T follicular helper cell (primary cell): ENCODE results near the gene GRK2.

Source experiments
- DNase-seq: peaks from one replicate; pipeline ENCODE4 v3.0.0-alpha.2; 2020; ENCODE audit warnings: low read depth

GRK2 gene

DNA sequence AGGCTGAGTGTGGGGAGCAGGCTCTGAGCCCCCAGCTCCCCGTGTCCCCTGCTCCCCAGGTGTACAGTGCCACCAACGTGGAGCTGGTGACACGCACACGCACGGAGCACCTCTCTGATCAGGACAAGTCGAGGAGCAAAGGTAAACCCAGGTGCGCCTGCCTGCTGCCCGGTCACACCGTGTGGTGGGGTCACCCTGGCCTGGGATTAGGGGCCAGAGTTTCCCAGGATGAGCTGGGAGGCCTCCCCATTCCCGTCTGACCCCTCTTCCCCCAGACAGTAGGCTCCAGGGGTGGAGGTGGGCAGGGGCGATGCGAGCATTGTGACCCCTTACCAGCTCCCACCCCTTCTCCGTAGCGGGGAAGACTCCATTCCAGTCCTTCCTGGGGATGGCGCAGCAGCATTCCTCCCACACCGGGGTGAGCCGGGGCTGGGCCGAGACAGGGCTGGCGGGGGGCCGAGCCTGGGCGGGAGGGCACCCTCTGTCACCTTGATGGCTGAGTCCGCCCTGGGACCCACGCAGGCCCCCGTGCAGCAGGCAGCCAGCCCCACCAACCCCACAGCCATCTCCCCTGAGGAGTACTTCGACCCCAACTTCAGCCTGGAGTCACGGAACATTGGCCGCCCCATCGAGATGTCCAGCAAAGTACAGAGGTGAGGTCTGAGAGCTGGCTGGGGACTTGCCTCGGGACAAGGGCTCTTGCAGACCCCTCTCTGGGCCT lies 33.4 kb downstream of the GRK2 start:
- no peak for DNase-seq

DNA sequence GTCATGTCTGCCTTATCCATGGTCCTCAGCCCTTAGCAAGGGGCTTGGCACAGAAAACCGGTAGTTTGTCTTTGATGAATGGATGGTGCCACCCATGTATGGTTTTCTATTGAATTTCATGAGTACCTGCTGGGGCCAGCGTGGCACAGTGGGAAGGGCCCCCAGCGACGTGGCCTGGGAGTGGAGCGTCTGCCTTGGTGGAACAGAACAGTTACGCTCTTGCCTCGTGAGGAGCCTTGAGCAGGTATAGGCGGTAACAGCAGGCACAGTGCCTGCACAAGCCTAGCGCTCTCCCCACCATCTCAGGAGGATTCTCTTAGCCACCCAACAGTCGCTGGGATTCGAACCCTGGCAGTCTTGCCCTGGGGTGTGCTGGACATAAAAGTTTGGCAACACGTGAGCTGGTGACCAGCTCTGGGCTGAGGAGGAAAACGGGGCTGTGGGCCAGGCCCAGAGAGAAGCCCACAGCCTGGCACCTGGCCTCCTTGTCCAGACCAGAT lies 34.0 kb downstream of the GRK2 start:
- no peak for DNase-seq

DNA sequence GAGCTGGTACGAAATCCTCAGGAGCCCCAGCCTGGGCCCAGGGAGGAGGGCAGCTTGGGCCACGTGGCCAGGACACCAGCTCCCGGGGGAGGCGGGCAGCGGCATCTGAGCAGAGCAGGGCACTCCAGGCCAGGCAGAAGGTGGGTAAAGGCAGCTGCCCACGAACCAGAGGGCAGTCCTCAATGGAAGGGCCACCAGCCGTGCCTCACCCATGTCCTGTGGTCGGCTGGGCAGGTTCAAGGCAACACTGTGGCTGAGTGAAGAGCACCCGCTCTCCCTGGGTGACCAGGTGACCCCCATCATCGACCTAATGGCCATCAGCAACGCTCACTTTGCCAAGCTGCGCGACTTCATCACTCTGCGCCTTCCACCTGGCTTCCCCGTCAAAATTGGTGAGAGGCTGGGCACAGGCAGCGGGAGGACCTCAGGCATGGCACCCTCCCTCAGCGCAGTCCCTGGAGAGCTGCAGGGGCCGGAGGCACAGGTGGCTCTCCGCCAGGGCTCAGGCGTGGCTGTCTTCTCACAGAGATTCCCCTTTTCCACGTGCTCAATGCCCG lies 34.6 kb downstream of the GRK2 start:
- no peak for DNase-seq

GRCh38 chr11:67301313-67301921 lies 35.1 kb downstream of the GRK2 start:
- no peak for DNase-seq

- no peak for DNase-seq
Measured at GRCh38 chr11:67301951-67302516, 35.8 kb downstream of the GRK2 start.

DNA sequence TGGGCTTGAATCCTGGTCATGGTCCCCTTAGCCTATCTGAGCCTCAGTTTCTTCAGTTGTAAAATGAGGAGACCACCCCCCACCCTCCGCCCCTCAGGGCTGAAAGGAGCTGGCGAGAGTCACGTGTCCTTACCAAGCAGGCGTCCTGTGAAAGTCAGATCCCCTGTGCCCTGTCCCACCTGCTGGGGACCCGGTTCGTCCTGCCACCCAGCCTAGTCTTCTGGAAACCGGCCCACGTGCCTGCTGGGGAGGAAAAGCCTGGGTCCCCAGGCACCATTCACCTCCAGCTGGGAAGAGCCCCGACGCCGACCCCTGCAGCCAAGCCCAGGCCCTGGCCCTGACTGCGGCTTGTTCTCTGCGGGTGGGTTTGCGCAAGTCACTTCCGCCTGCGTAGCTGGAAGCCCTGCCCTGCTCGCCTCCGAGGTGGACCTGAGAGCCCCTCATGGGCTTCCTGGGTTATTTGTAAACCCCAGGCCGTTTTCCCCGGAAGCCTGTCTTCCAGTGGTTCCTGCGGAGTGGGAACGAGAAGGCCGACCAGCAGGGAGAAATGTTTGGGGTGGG lies 36.4 kb downstream of the GRK2 start:
- no peak for DNase-seq

DNA sequence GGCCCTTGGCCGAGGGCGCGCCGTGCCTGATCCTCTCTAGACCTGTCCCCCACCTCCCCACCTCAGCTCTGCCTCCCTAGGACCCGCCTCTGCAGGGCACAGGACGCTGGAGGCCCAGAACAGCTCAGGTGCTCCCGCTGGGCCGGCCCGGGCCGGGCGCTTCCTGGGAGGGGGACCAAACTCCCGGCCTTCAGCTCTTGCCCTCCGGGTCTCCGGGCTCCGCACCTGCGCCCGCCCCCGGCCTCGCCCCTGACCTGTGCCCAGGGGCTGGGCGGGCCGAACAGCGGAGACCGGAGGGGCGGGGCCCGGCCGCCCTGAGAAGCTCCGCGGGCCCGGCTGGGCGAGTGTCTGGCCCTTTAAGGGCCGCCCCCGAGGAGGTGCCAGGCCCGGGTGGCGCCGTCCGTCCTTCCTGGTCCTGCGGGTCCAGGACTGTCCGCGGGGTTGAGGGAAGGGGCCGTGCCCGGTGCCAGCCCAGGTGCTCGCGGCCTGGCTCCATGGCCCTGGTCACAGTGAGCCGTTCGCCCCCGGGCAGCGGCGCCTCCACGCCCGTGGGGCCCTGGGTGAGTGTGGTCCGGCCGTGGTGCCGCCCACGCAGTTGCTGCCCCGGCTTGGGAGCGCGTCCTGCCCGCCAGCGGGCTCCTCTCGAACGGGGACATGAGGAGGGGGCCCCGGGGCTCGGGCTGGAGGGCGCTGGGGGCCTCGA lies 37.0 kb downstream of the GRK2 start, which contains the start of gene SSH3:
Gene SSH3 (plus strand): TSS at position 399 of the 703 bp plus-strand sequence. CDS start 96 bp downstream, at position 495.
- DNase-seq, result no peak

- no peak for DNase-seq
Measured at GRCh38 chr11:67303835-67304411, 37.6 kb downstream of the GRK2 start.

- no peak for DNase-seq
Measured at GRCh38 chr11:67304511-67305113, 38.3 kb downstream of the GRK2 start.

- DNase-seq, result no peak
Measured at GRCh38 chr11:67306769-67307544, 40.7 kb downstream of the GRK2 start.

GRCh38 chr11:67307545-67308001 lies 41.3 kb downstream of the GRK2 start:
- DNase-seq, result no peak

DNA sequence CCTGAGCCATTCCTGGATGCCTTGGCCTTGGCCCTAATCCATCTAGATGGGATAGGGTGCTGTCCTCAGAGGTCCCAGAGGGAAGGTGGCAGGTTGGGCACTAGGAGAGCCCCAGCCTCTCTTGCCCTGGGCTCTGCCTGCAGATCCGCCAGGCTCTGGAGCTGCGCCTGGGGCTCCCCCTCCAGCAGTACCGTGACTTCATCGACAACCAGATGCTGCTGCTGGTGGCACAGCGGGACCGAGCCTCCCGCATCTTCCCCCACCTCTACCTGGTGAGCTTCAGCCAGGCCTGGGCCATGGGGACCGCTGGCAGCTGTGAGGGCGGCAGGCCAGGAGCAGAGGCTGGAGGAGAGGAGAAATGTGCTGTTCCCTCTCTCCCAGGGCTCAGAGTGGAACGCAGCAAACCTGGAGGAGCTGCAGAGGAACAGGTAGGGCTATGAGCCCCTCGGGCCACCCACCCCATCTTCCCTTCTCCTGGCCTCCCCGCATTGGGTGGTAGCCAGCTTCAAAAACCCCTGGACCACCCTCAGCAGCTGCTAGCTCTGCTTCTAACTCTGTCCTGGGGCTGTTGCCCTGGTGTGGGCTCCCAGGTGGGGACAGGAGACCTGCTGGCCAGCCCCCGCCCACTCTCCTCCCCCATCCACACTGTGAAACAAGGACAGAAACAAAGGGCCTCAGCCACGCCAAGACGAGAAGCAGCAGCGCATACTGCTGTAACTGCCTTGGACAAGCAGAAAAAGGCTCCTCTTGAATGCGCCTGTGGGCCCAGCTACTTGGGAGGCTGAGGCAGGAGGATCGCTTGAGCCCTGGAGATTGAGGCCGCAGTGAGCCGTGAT lies 42.0 kb downstream of the GRK2 start:
- no peak for DNase-seq

DNA sequence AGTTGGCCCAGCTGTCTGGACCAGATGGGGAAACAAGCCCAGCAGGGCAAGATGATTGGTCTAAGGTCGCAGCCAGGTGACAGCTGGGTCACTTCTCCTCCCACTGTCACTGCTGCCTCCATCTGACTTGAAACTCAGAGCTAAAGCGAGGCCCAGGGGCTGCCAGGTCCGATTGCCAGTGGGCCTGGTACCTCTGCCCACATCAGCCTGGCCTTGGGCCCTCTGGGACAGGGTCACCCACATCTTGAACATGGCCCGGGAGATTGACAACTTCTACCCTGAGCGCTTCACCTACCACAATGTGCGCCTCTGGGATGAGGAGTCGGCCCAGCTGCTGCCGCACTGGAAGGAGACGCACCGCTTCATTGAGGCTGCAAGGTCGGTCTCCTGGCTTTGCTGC lies 42.9 kb downstream of the GRK2 start:
- DNase-seq, result no peak

DNA sequence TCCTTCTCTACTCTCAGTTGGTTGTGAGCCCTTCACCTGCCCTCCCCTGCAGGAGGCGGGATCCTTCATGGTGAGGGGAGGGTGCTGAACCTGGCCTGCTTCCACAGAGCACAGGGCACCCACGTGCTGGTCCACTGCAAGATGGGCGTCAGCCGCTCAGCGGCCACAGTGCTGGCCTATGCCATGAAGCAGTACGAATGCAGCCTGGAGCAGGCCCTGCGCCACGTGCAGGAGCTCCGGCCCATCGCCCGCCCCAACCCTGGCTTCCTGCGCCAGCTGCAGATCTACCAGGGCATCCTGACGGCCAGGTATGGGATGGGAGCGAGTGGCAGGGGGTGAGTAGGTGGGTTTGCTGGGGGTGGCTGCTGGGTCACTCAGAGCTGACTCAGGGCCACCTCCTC lies 43.4 kb downstream of the GRK2 start:
- no peak for DNase-seq

GRCh38 chr11:67310246-67311050 lies 44.2 kb downstream of the GRK2 start:
- DNase-seq, result no peak

DNA sequence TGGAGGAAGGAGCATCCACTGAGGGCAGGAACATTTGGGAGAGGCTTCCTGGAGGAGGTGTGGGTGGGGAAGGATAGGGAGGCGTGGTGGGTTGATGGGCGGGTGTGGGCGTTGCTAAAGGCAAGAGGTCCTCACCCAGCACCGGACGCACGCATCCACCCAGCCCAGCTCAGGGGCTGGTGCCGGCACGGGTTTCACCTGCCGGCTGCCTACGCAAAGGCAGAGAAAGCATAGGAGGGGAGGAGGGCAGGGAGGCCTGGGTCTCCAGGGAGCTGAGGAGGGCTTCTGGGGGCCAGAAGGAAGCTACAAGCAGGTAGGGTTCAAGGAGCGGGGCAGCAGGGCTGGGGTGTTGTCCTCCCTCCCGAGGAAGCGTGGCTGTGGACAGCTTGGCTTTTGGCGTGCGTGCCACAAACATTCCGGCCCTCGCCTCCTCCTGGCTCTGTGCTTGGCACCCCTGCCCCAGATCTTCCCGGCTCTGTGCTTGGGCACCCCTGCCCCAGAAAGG lies 44.8 kb downstream of the GRK2 start:
- DNase-seq, result no peak

GRCh38 chr11:67311556-67312082 lies 45.3 kb downstream of the GRK2 start:
- no peak for DNase-seq
